ENCODE results near the gene GDPD3. TPM values are rescaled to one million over a fixed set of nuclear protein-coding genes. Genes with fewer than 3 reads are reported as not detected.

Gene GDPD3
- polyA plus RNA-seq, 6 donors from 2014 or later: 0.31 TPM; not detected in 5

DNA sequence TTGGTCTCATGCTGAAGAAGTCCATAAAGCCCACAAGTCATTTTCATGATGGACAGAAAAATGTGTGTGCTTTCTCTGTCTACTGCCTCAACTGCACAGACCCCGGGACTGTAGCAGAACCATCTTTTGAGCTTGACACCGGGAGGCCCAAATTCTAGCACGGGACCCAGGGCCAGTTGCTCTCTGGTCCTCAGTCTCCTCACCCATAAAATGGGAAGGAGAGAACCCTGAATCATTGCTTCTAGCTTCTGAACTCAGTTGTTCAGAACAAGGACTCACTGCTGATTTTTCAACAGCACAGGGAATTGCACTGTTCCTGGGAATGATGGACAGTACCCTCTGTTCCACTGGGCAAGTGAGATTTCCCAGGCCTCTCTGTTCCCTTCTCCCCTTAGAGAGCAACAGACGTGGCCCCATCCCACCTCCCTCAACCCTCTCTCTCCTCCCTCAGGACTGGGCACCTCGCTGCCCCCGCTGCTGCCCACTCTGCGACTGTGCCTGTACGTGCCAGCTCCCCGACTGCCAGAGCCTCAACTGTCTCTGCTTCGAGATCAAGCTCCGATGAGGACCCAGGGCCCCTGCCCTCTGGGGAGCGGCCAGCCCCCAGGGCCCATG, 50.0 kb downstream of the GDPD3 start:
- H3K36me3 Mint-ChIP-seq: no peaks in the 10 kb centered on the region
- H3K9me3 Mint-ChIP-seq: no peaks in the 10 kb centered on the region
- ATAC-seq (ENCODE audit: low read depth in 2 of 2) (no peak), DNase-seq (no peak)
- H3K27me3 Mint-ChIP-seq: no peaks in the 10 kb centered on the region
- peak overlapping the region; percentile 25 to 100 (median 97) for H3K4me3 Mint-ChIP-seq
- peaks cover 18 to 30% (median 29%) of the 10 kb centered on the region in 3 donors for H3K4me1 Mint-ChIP-seq
- H3K27ac Mint-ChIP-seq: peak overlapping the region; percentile 3 to 99 (median 73)

DNA sequence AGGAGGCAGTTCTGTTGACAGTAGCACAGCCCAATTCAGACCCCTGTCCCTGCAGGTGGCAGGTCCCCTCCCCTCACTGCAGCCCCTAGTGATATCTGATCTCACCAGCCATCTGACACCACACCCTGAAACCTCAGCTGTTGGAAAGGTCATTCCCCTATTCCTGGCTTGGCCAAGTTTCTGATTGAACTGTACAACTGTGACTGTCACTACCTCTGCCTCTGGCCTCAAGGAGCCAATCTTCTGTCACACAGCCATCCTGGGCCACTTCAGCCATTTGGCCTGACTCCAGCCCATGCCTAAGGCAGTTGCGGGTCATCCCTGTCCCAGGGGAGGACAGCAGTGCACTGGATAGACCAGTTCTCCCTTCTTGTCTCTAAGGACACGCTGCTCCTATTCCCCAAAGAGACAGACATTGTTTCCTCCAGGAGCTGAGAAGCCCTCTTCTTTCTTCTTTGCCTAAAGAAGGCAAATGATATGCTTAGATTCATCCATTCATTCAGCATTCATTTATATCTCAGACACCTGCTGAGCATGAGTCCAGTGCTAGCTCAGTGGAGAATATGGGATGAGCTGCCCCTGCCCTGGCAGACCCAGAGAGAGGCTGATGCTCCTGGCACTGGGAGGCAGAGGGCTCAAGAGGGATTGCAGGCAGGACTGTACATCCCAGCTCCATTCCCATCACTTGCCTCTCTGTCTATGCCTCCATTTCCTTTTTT, 52.3 kb downstream of the GDPD3 start:
- Mint-ChIP-seq H3K27me3 (no peaks in the 10 kb centered on the region), H3K4me1 (peaks cover 5 to 17% (median 13%) of the 10 kb centered on the region in 3 donors), H3K4me3 (peak overlapping the region in 1 of 8 donors; percentile 29), H3K9me3 (no peaks in the 10 kb centered on the region), H3K27ac (no peak overlapping the region), H3K36me3 (no peaks in the 10 kb centered on the region)
- ATAC-seq (ENCODE audit: low read depth in 2 of 2) (no peak), DNase-seq (no peak)

DNA sequence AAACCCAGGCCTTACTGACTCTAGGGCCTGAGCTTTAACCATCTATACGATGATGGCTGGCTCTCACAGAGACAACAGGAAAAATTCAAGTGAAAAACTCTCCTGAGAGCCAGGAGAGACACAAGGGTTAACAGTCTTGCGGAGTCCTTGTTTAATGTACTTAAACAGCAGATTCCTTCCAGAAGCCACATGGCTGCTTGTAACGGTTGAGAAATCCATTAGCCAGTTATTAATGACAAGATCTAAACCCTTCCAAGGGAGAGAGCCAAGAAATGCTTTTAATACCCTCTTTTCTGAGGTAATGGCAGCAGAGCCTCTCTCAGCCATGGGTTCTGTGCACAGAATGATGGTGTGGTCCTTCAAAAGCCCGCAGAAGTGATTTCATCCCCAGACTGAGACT, 53.0 kb downstream of the GDPD3 start:
- H3K4me3 Mint-ChIP-seq: no peak overlapping the region
- peaks cover 5 to 17% (median 13%) of the 10 kb centered on the region in 3 donors for H3K4me1 Mint-ChIP-seq
- H3K36me3 Mint-ChIP-seq: no peaks in the 10 kb centered on the region
- H3K27me3 Mint-ChIP-seq: no peaks in the 10 kb centered on the region
- ATAC-seq (ENCODE audit: low read depth in 2 of 2) (no peak), DNase-seq (no peak)
- no peaks in the 10 kb centered on the region for H3K9me3 Mint-ChIP-seq
- H3K27ac Mint-ChIP-seq: no peak overlapping the region

DNA sequence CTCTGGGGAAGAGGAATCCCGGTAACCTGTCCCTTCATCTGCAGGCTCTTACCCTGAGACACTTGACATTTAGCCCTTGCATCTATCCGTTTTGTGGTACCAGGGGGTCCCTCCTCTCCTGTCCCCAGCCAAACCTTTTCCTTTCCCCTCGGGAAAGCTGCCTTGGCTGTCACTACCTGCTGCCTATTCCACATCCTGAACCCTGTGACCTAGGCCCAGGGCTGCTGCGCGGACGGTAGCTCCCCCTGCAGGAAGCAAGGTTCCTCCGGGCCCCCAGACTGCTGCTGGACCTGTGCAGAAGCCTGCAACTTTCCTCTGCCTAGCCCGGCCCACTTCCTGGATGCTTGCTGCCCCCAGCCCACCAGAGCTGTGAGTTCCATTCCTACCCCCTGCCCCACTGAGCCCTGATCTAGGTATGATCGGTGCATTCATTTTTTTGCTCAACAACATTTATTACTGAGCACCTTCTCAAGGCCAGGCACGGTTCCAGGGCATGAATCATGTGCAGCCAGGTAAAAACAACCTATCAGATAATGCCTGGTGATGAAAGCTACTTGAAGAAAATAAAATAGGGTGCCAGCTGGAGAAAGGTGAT, 58.3 kb downstream of the GDPD3 start:
- Mint-ChIP-seq H3K27ac (peak overlapping the region in 1 of 6 donors; percentile 32), H3K27me3 (no peaks in the 10 kb centered on the region), H3K36me3 (no peaks in the 10 kb centered on the region), H3K4me3 (peak overlapping the region in 5 of 8 donors; percentile 15 to 77 (median 52)), H3K4me1 (peaks cover 10 to 23% (median 10%) of the 10 kb centered on the region in 3 donors), H3K9me3 (no peaks in the 10 kb centered on the region)
- no peak for DNase-seq
- peak; percentile 31 to 50 for ATAC-seq (ENCODE audit: low read depth in 2 of 2)

Other genes starting within 250 kb of the GDPD3 start
- not detected for gene SEZ6L2, start 214.0 kb downstream of the GDPD3 start, polyA plus RNA-seq (ENCODE audit: low read depth in 6 of 6)
- not detected for gene ASPHD1, start 213.0 kb downstream of the GDPD3 start, polyA plus RNA-seq (ENCODE audit: low read depth in 6 of 6)
- gene KCTD13, start 187.3 kb downstream of the GDPD3 start, polyA plus RNA-seq (ENCODE audit: low read depth in 6 of 6): 10 to 100 TPM in 3 of 6 donors, 1 to 10 TPM in 3; 7.4 to 19.0 (median 10.4) TPM
- gene TMEM219, start 151.5 kb downstream of the GDPD3 start, polyA plus RNA-seq (ENCODE audit: low read depth in 6 of 6): 100 to 1,000 TPM; 181 to 222 (median 186) TPM
- gene TAOK2, start 139.7 kb downstream of the GDPD3 start, polyA plus RNA-seq (ENCODE audit: low read depth in 6 of 6): 1 to 10 TPM; 2.3 to 8.5 (median 3.4) TPM
- 10 to 100 TPM; 10.7 to 21.8 (median 13.3) TPM for gene HIRIP3, start 117.9 kb downstream of the GDPD3 start, polyA plus RNA-seq (ENCODE audit: low read depth in 6 of 6)
- 1 to 10 TPM; 2.1 to 8.7 (median 6.9) TPM for gene INO80E, start 117.3 kb downstream of the GDPD3 start, polyA plus RNA-seq (ENCODE audit: low read depth in 6 of 6)
- gene DOC2A, start 102.5 kb downstream of the GDPD3 start, polyA plus RNA-seq (ENCODE audit: low read depth in 6 of 6): not detected
- not detected for gene C16orf92, start 90.3 kb downstream of the GDPD3 start, polyA plus RNA-seq (ENCODE audit: low read depth in 6 of 6)
- gene TLCD3B, start 82.3 kb downstream of the GDPD3 start, polyA plus RNA-seq (ENCODE audit: low read depth in 6 of 6): not detected
- gene ALDOA, start 47.8 kb downstream of the GDPD3 start, polyA plus RNA-seq (ENCODE audit: low read depth in 6 of 6): 100 to 1,000 TPM; 627 to 911 (median 721) TPM
- 100 to 1,000 TPM; 180 to 273 (median 206) TPM for gene PPP4C, start 37.5 kb downstream of the GDPD3 start, polyA plus RNA-seq (ENCODE audit: low read depth in 6 of 6)
- gene TBX6, start 21.6 kb downstream of the GDPD3 start, polyA plus RNA-seq (ENCODE audit: low read depth in 6 of 6): under 1 TPM; 0.18 to 0.64 (median 0.41) TPM
- gene YPEL3, start 17.3 kb downstream of the GDPD3 start, polyA plus RNA-seq (ENCODE audit: low read depth in 6 of 6): 100 to 1,000 TPM; 214 to 383 (median 284) TPM
- gene MAPK3, start 9.7 kb upstream of the GDPD3 start, polyA plus RNA-seq (ENCODE audit: low read depth in 6 of 6): 1 to 10 TPM; 5.5 to 9.2 (median 8.4) TPM
- 1,000 to 10,000 TPM in 5 of 6 donors, 100 to 1,000 TPM in 1; 945 to 1,368 (median 1,199) TPM for gene CORO1A, start 70.1 kb upstream of the GDPD3 start, polyA plus RNA-seq (ENCODE audit: low read depth in 6 of 6)
- gene BOLA2B, start 80.1 kb upstream of the GDPD3 start, polyA plus RNA-seq (ENCODE audit: low read depth in 6 of 6): 100 to 1,000 TPM; 121 to 238 (median 189) TPM
- 10 to 100 TPM; 52.4 to 71.2 (median 65.2) TPM for gene SLX1A, start 80.3 kb upstream of the GDPD3 start, polyA plus RNA-seq (ENCODE audit: low read depth in 6 of 6)
- gene SULT1A3, start 85.7 kb upstream of the GDPD3 start, polyA plus RNA-seq (ENCODE audit: low read depth in 6 of 6): 1 to 10 TPM in 3 of 6 donors, under 1 TPM in 1, not detected in 2; 0.69 to 6.5 (median 2.5) TPM
- 1 to 10 TPM in 1 of 6 donors, under 1 TPM in 4, not detected in 1; 0.17 to 1.9 (median 0.35) TPM for gene NPIPB13, start 134.9 kb upstream of the GDPD3 start, polyA plus RNA-seq (ENCODE audit: low read depth in 6 of 6)
- gene CD2BP2, start 241.8 kb upstream of the GDPD3 start, polyA plus RNA-seq (ENCODE audit: low read depth in 6 of 6): 10 to 100 TPM; 24.2 to 36.1 (median 29.7) TPM

Data from naive B cell (primary cell).